Mesenchymal stem cell (in vitro differentiated cells and primary cell): ENCODE measurements around the gene CLEC4A.

ENCODE experiments used
- DNase-seq: peaks from one replicate; pipeline ENCODE4 v3.0.0-alpha.2; 2013
- H2AFZ ChIP-seq: one replicate; pipeline ENCODE4 v1.6.1; 2013; ENCODE audit warnings: low read depth, mild to moderate bottlenecking, control low read depth, inconsistent platforms, low read length, moderate library complexity
- H2AK5ac ChIP-seq: 2 replicates; pipeline ENCODE4 v1.6.1; 2013; ENCODE audit warnings: low read length, moderate library complexity, mild to moderate bottlenecking, inconsistent platforms; ENCODE audit not compliant: severe bottlenecking
- H2BK120ac ChIP-seq: one replicate; pipeline ENCODE4 v1.6.1; 2013; ENCODE audit warnings: low read depth, mild to moderate bottlenecking, inconsistent platforms, low read length, moderate library complexity
- H2BK12ac ChIP-seq, 2 experiments: one replicate each; pipeline ENCODE4 v1.6.1; 2013; ENCODE audit warnings: inconsistent platforms in 2 of 2, low read length in 2 of 2, mild to moderate bottlenecking in 2 of 2, moderate library complexity in 2 of 2, control low read depth in 1 of 2
- H2BK15ac ChIP-seq: one replicate; pipeline ENCODE4 v1.6.1; 2013; ENCODE audit warnings: mild to moderate bottlenecking, low read depth, inconsistent platforms; ENCODE audit not compliant: poor library complexity, severe bottlenecking
- H2BK5ac ChIP-seq: 2 replicates; pipeline ENCODE4 v1.6.1; 2013; ENCODE audit warnings: low read depth, mild to moderate bottlenecking, low read length, control low read depth, inconsistent platforms; ENCODE audit not compliant: poor library complexity, severe bottlenecking
- H3K14ac ChIP-seq, 2 experiments: one replicate each; pipeline ENCODE4 v1.6.1; 2013; ENCODE audit warnings: inconsistent platforms in 2 of 2, low read length in 2 of 2, control low read depth in 1 of 2, mild to moderate bottlenecking in 1 of 2, moderate library complexity in 1 of 2
- H3K18ac ChIP-seq, 2 experiments: one replicate each; pipeline ENCODE4 v1.6.1; 2013; ENCODE audit warnings: inconsistent platforms in 2 of 2, low read length in 2 of 2, control low read depth in 1 of 2, low read depth in 1 of 2, mild to moderate bottlenecking in 1 of 2
- H3K23ac ChIP-seq, 2 experiments: one replicate each; pipeline ENCODE4 v1.6.1; 2013; ENCODE audit warnings: inconsistent platforms in 2 of 2, low read length in 2 of 2, mild to moderate bottlenecking in 2 of 2, moderate library complexity in 2 of 2, control low read depth in 1 of 2
- H3K27ac ChIP-seq: 2 replicates; pipeline ENCODE4 v1.5.1; 2013; ENCODE audit warnings: mild to moderate bottlenecking, moderate library complexity, low read length, control low read depth, inconsistent platforms; ENCODE audit not compliant: poor library complexity, severe bottlenecking
- H3K27me3 ChIP-seq, 2 experiments: 2 replicates each; pipeline versions ENCODE4 v1.6.1 to v1.7.0; 2013; ENCODE audit warnings: low read length in 2 of 2, mild to moderate bottlenecking in 2 of 2, moderate library complexity in 2 of 2, control low read depth in 1 of 2, inconsistent platforms in 1 of 2; ENCODE audit not compliant: control insufficient read depth in 1 of 2, insufficient read depth in 1 of 2
- H3K36me3 ChIP-seq, 2 experiments: 2 replicates each; pipeline versions ENCODE4 v1.6.1 to v1.7.0; 2013; ENCODE audit warnings: low read length in 2 of 2, control low read depth in 1 of 2, inconsistent platforms in 1 of 2, low read depth in 1 of 2, mild to moderate bottlenecking in 1 of 2; ENCODE audit not compliant: insufficient read depth in 2 of 2, control insufficient read depth in 1 of 2
- H3K4ac ChIP-seq, 2 experiments: one replicate each; pipeline ENCODE4 v1.6.1; 2013; ENCODE audit warnings: inconsistent platforms in 2 of 2, low read length in 2 of 2, mild to moderate bottlenecking in 2 of 2, moderate library complexity in 2 of 2, control low read depth in 1 of 2, low read depth in 1 of 2
- H3K4me1 ChIP-seq: 2 replicates; pipeline ENCODE4 v1.6.1; 2013; ENCODE audit warnings: low read depth, low read length, control low read depth; ENCODE audit not compliant: control insufficient read depth, insufficient read depth
- H3K4me2 ChIP-seq: 2 replicates; pipeline ENCODE4 v1.6.1; 2013; ENCODE audit warnings: low read length, mild to moderate bottlenecking, inconsistent platforms; ENCODE audit not compliant: poor library complexity, severe bottlenecking
- H3K4me3 ChIP-seq, 2 experiments: 2 replicates each; pipeline versions ENCODE4 v1.5.1 to v1.7.0; 2013; ENCODE audit warnings: low read length in 2 of 2, mild to moderate bottlenecking in 2 of 2, control low read depth in 1 of 2, low read depth in 1 of 2; ENCODE audit not compliant: insufficient read depth in 1 of 2
- H3K79me1 ChIP-seq: replicated peaks from 2 replicates; pipeline ENCODE4 v1.6.1; 2013; ENCODE audit warnings: mild to moderate bottlenecking, control low read depth, low read length, inconsistent platforms; ENCODE audit not compliant: poor library complexity, severe bottlenecking
- H3K9ac ChIP-seq: 2 replicates; pipeline ENCODE4 v1.7.0; 2013; ENCODE audit warnings: mild to moderate bottlenecking, low read length, moderate library complexity
- H3K9me3 ChIP-seq: 2 replicates; pipeline ENCODE4 v1.7.0; 2013; ENCODE audit warnings: mild to moderate bottlenecking, low read length; ENCODE audit not compliant: control insufficient read depth
- H4K8ac ChIP-seq: one replicate; pipeline ENCODE4 v1.6.1; 2013; ENCODE audit warnings: inconsistent platforms, mild to moderate bottlenecking, low read length, moderate library complexity
- H4K91ac ChIP-seq: one replicate; pipeline ENCODE4 v1.6.1; 2013; ENCODE audit warnings: mild to moderate bottlenecking, low read length, inconsistent platforms
- WGBS: methylation state at CpG from one replicate; pipeline ENCODE4 v1.1.7; 2013; ENCODE audit warnings: mixed read lengths; 5-methylcytosine and 5-hydroxymethylcytosine counted together

The CLEC4A gene

DNA sequence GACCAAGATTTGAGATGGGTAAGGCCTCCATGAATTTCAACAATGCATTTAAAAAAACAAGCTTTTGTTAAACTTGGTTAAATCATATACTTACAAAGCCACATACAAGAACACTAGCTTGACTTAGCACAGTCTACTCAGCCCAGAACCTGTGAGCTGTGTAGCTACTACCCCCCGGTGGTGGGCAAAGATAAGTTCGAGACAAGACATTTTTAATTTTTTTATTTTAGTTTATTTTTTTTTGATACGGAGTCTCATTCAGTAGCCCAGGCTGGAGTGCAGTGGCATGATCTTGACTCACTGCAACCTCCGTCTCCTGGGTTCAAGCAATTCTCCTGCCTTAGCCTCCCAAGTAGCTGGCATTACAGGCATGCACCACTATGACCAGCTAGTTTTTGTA lies 45.0 kb upstream of the CLEC4A start:
- Histone ChIP-seq H2AK5ac (no peak overlapping the region), H2BK5ac (no peak overlapping the region), H3K4me1 (peaks cover 3% of the 10 kb centered on the region), H3K18ac (no peak overlapping the region), H2BK120ac (no peak overlapping the region), H2BK12ac (no peak overlapping the region), H3K4ac (no peak overlapping the region), H3K27ac (no peak overlapping the region), H3K23ac (no peak overlapping the region), H3K27me3 (no peaks in the 10 kb centered on the region), H4K91ac (no peak overlapping the region), H3K9me3 (no peaks in the 10 kb centered on the region), H3K9ac (peak overlapping the region; percentile 48), H3K14ac (no peak overlapping the region), H3K36me3 (no peaks in the 10 kb centered on the region), H4K8ac (no peak overlapping the region), H3K4me2 (no peak overlapping the region), H2AFZ (no peak overlapping the region), H3K4me3 (no peak overlapping the region), H2BK15ac (no peak overlapping the region), H3K79me1 (peaks cover 1% of the 10 kb centered on the region)
- WGBS = 64% methylated on average over 3 of the region's 4 CpGs
- DNase-seq = peak; percentile 78

DNA sequence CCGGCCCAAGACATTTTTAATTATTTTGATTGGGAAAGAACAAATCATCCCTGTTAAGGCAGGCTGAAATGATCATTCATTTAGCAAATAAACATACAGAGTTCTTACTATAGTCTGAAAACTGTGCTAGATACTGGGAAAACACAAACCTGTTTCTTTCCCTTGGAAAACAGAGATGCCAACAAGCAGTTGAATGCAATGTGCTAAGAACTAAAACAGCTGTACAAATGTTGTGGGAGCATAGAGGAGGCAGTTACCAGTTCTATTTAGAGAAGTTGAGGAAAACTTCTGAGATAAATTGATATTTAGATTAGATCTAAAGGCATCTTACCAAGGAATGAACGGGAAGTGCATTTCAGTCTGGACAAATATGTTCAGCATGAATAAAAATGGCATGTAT lies 44.5 kb upstream of the CLEC4A start:
- H4K8ac ChIP-seq = no peak overlapping the region
- H2AK5ac ChIP-seq = no peak overlapping the region
- H3K4me1 ChIP-seq = peaks cover 5% of the 10 kb centered on the region
- no peaks in the 10 kb centered on the region for H3K9me3 ChIP-seq
- H3K4ac ChIP-seq = no peak overlapping the region
- no peaks in the 10 kb centered on the region for H3K36me3 ChIP-seq
- no peak overlapping the region for H2BK120ac ChIP-seq
- H3K9ac ChIP-seq = peak overlapping the region; percentile 48
- no peak overlapping the region for H3K4me3 ChIP-seq
- no peak overlapping the region for H2BK5ac ChIP-seq
- no peak for DNase-seq
- no peak overlapping the region for H3K27ac ChIP-seq
- H3K23ac ChIP-seq = no peak overlapping the region
- H3K18ac ChIP-seq = no peak overlapping the region
- H2BK12ac ChIP-seq = no peak overlapping the region
- H2AFZ ChIP-seq = no peak overlapping the region
- H3K14ac ChIP-seq = no peak overlapping the region
- H4K91ac ChIP-seq = no peak overlapping the region
- peaks cover 1% of the 10 kb centered on the region for H3K79me1 ChIP-seq
- 90% methylated on average over 1 of the region's 2 CpGs for WGBS
- H2BK15ac ChIP-seq = no peak overlapping the region
- no peak overlapping the region for H3K4me2 ChIP-seq
- no peaks in the 10 kb centered on the region for H3K27me3 ChIP-seq

DNA sequence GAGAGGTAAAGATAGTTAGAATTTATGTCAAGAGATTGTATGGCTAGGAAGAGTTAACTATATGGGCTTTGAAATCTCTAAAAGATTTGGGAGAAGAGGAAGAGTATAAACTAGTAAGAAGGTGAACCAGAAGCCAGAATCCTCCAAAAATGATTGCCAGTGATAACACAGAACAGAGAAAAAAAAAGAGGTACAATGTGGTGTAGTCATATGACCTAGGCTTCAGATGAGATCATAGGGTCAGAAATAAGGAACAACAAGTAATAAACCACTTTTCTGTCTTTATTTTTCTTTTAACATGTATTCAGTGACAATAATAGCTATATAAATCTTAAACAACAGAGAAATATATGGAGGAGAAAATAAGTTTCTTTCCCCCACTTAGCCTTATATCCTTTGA lies 43.3 kb upstream of the CLEC4A start:
- H2BK5ac ChIP-seq = no peak overlapping the region
- H3K9me3 ChIP-seq = no peaks in the 10 kb centered on the region
- H2BK15ac ChIP-seq = no peak overlapping the region
- H3K4me2 ChIP-seq = no peak overlapping the region
- no peak overlapping the region for H2AK5ac ChIP-seq
- no peak overlapping the region for H3K23ac ChIP-seq
- H3K4ac ChIP-seq = no peak overlapping the region
- peaks cover 5% of the 10 kb centered on the region for H3K4me1 ChIP-seq
- no peak overlapping the region for H3K4me3 ChIP-seq
- H3K36me3 ChIP-seq = no peaks in the 10 kb centered on the region
- no peak overlapping the region for H3K9ac ChIP-seq
- H4K91ac ChIP-seq = no peak overlapping the region
- no peak overlapping the region for H3K14ac ChIP-seq
- no peak overlapping the region for H4K8ac ChIP-seq
- H3K27ac ChIP-seq = no peak overlapping the region
- peaks cover 1% of the 10 kb centered on the region for H3K79me1 ChIP-seq
- DNase-seq = no peak
- no peak overlapping the region for H2BK120ac ChIP-seq
- no peaks in the 10 kb centered on the region for H3K27me3 ChIP-seq
- no peak overlapping the region for H2BK12ac ChIP-seq
- H3K18ac ChIP-seq = no peak overlapping the region
- H2AFZ ChIP-seq = no peak overlapping the region

DNA sequence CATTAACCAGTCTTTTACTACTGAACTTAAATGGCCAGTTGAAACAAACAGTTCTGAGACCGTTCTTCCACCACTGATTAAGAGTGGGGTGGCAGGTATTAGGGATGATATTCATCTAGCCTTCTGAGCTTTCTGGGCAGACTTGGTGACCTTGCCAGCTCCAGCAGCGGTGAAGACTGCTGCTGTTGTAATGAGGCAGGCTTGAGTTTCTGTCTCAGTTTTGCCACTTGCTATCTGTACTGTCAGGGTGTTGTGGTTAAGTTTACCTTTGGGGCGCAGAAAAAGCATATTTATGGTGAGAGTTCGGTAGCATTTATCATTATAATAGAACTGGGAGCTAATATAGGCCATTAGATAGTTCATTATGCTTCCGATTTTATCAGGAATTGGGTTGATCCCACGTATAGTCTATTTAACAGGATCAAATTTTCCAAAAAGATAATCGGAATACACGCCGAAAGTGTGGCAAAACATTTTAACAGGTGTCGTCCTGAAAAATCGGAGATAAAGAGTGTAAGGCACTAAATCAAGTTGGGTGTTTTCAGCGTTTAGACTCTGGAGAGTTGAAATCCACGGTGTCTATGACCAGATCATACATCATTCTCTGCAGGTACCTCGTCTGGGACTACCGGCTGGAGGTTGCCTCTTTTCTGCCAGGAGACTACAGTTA lies 42.0 kb upstream of the CLEC4A start:
- Histone ChIP-seq H2AK5ac (no peak overlapping the region), H3K18ac (peak overlapping the region; percentile 21 to 72), H3K4me2 (peak overlapping the region; percentile 62), H2BK15ac (no peak overlapping the region), H3K4me3 (peak overlapping the region; percentile 53 to 98), H3K9me3 (no peaks in the 10 kb centered on the region), H2BK120ac (no peak overlapping the region), H4K91ac (peak overlapping the region; percentile 86), H3K79me1 (peaks cover 3% of the 10 kb centered on the region), H3K9ac (peak overlapping the region; percentile 97), H2BK5ac (peak overlapping the region; percentile 36), H3K4ac (peak overlapping the region; percentile 45 to 71), H3K36me3 (no peaks in the 10 kb centered on the region), H3K14ac (no peak overlapping the region), H2BK12ac (no peak overlapping the region), H4K8ac (peak overlapping the region; percentile 98), H3K27ac (peak overlapping the region; percentile 84), H3K4me1 (peaks cover 5% of the 10 kb centered on the region), H2AFZ (peak overlapping the region; percentile 6), H3K27me3 (no peaks in the 10 kb centered on the region), H3K23ac (no peak overlapping the region)
- WGBS = 15% methylated on average over 14 of the region's 15 CpGs
- DNase-seq = peak; percentile 17
